Fibroblast of mammary gland (primary cell): ENCODE data around the gene NLRC3.

Source experiments
- DNase-seq: peaks from one replicate; pipeline ENCODE4 v3.0.0-alpha.2; 2010; ENCODE audit warnings: low read depth
- H3K4me3 ChIP-seq: 2 replicates; pipeline ENCODE4 v1.5.1; 2011; ENCODE audit warnings: low read depth, mild to moderate bottlenecking, low read length, moderate library complexity; ENCODE audit not compliant: control insufficient read depth
- CTCF ChIP-seq: conservative IDR thresholded peaks from 2 replicates; pipeline ENCODE4 v1.5.1; 2011; ENCODE audit warnings: low read depth, low read length, inconsistent platforms; ENCODE audit not compliant: control insufficient read depth, insufficient read depth

The NLRC3 gene

GRCh38 chr16:3587547-3588110 is 10.4 kb upstream of the NLRC3 start:
- no peak for DNase-seq
- no peak overlapping the region for H3K4me3 ChIP-seq
- no peak for TF ChIP-seq CTCF

DNA sequence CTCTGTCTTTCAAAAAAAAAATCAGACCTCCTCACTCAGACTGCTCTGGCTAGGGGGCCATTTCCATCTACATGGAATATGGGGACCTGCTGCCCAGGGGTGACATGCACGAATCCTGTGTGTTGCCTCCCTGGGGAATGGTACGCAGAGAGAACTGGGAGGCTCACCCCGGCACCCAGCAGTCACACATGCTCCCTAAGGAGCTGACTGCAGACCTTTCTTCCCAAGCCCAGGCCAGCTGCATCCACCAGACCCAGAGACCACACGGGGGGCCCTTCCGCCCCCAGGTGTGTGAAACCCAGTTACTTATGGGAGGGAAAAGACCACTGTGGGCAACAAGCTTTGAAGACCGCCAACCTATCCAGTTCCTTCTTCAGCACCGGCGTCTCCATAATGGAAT is 7.2 kb upstream of the NLRC3 start:
- no peak for TF ChIP-seq CTCF
- no peak for DNase-seq
- H3K4me3 ChIP-seq: no peak overlapping the region

GRCh38 chr16:3583303-3584038 is 6.3 kb upstream of the NLRC3 start:
- no peak for TF ChIP-seq CTCF
- H3K4me3 ChIP-seq: no peak overlapping the region
- DNase-seq: no peak

- H3K4me3 ChIP-seq: no peak overlapping the region
- no peak for DNase-seq
- TF ChIP-seq CTCF: no peak
Observed at GRCh38 chr16:3582276-3583165, 5.3 kb upstream of the NLRC3 start.

DNA sequence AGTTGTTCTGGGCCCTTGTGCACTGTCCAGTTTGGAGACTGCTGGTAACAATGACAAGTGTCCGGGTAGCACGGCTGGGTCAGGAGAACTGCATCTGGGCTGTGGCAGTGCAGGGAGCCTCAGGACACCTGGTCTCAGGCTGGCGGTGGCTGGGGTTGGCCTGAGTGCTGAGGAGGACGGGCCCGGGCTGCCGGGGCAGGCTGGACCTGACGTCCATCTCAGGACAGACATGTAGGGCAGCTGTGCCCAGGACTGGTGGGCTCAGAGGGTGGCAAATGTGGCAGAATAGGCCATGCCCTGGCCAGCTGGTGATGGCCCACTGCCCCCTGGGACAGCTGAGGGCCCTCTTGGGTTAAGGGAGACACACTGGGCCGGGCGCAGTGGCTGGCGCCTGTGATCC is 4.2 kb upstream of the NLRC3 start:
- H3K4me3 ChIP-seq: no peak overlapping the region
- no peak for DNase-seq
- TF ChIP-seq CTCF: no peak

DNA sequence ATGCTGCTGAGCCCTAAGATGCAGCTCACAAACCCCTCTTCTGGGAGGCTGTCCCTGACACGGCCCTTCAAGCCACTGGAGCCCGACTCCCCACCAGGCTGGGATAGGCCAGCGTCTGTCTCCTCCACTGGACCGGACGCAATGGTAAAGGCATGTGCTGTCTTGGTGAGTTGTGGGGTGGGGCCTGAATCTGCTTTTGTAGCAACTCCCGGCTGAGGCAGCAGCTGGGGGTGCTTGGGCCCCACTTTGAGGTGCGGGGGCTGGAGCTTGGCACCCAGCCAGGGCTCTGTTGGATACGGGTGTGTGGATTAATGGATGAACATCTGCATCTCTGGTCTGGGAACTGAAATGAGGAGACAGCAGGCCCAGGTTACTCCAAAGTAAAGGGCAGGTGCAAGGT is 3.5 kb upstream of the NLRC3 start:
- DNase-seq: peak; percentile 25
- TF ChIP-seq CTCF: no peak
- no peak overlapping the region for H3K4me3 ChIP-seq
